RCC 7860 (cell line): ENCODE measurements around the gene OTUB2.

Experiments
- DNase-seq: peaks from one replicate; pipeline ENCODE4 v3.0.0-alpha.2; 2015; ENCODE audit warnings: low spot score
- FAIRE-seq: peaks from 2 replicates; lab custom pipeline; 2012; peaks lifted over from hg19 to GRCh38; lab: Jason Lieb, UNC

OTUB2 gene

GRCh38 chr14:94020267-94020666 lies 5.9 kb upstream of the OTUB2 start:
- DNase-seq (no peak), FAIRE-seq (no peak)

- peak; percentile 74 for FAIRE-seq
- peak; percentile 49 for DNase-seq
Observed at GRCh38 chr14:94021001-94021400, 5.1 kb upstream of the OTUB2 start.

GRCh38 chr14:94021416-94022157 lies 4.6 kb upstream of the OTUB2 start:
- FAIRE-seq, result no peak

GRCh38 chr14:94022532-94023411 lies 3.4 kb upstream of the OTUB2 start:
- FAIRE-seq, result no peak
- no peak for DNase-seq

More at GRCh38 chr14:94021416-94022157, 4.6 kb upstream of the OTUB2 start:
- no peak for DNase-seq

- no peak for DNase-seq
- no peak for FAIRE-seq
Observed at GRCh38 chr14:94024549-94024948, 1.6 kb upstream of the OTUB2 start.

- no peak for FAIRE-seq
- DNase-seq, result peak; percentile 58
Observed at GRCh38 chr14:94025720-94026119, 420 bp upstream of the OTUB2 start.

GRCh38 chr14:94026889-94027469 lies 839 bp downstream of the OTUB2 start:
- DNase-seq (no peak), FAIRE-seq (no peak)

- DNase-seq, result peak; percentile 39
- FAIRE-seq, result no peak
Observed at GRCh38 chr14:94027566-94028449, 1.7 kb downstream of the OTUB2 start.

- DNase-seq, result peak; percentile 46
- no peak for FAIRE-seq
Observed at GRCh38 chr14:94028450-94028826, 2.3 kb downstream of the OTUB2 start.

GRCh38 chr14:94029265-94029664 lies 3.1 kb downstream of the OTUB2 start:
- DNase-seq (no peak), FAIRE-seq (no peak)

- no peak for DNase-seq
- no peak for FAIRE-seq
Observed at GRCh38 chr14:94029671-94030203, 3.6 kb downstream of the OTUB2 start.

- no peak for FAIRE-seq
Observed at GRCh38 chr14:94030571-94030970, 4.4 kb downstream of the OTUB2 start.

GRCh38 chr14:94031161-94031882 lies 5.2 kb downstream of the OTUB2 start:
- DNase-seq (no peak), FAIRE-seq (no peak)

More at GRCh38 chr14:94030571-94030970, 4.4 kb downstream of the OTUB2 start:
- DNase-seq, result no peak

- DNase-seq (no peak), FAIRE-seq (no peak)
Observed at GRCh38 chr14:94031883-94032279, 5.7 kb downstream of the OTUB2 start.

- FAIRE-seq (no peak), DNase-seq (no peak)
Observed at GRCh38 chr14:94034886-94035285, 8.7 kb downstream of the OTUB2 start.

- DNase-seq, result peak; percentile 43
- FAIRE-seq, result no peak
Observed at GRCh38 chr14:94036313-94037167, 10.4 kb downstream of the OTUB2 start.

GRCh38 chr14:94037954-94038353 lies 11.8 kb downstream of the OTUB2 start:
- FAIRE-seq, result no peak
- DNase-seq, result no peak

GRCh38 chr14:94038510-94038909 lies 12.4 kb downstream of the OTUB2 start:
- DNase-seq (no peak), FAIRE-seq (no peak)
